Fibroblast of lung (primary cell): ENCODE measurements around the gene ALAS1. TPM values are rescaled to one million over a fixed set of nuclear protein-coding genes. Genes with fewer than 3 reads are reported as not detected.

Experiments used
- DNase-seq, 2 donors: peaks; one replicate each; pipeline versions ENCODE4 v3.0.0 to v3.0.0-alpha.2; 2010; ENCODE audit warnings: low read depth in 2 of 2
- H2AFZ ChIP-seq: 2 replicates; pipeline ENCODE4 v1.5.1; 2012; ENCODE audit warnings: low read length, control low read depth, inconsistent platforms
- H3K27ac ChIP-seq: 2 replicates; pipeline ENCODE4 v1.5.1; 2011; ENCODE audit warnings: low read length, control low read depth; ENCODE audit not compliant: insufficient read depth
- H3K27me3 ChIP-seq: 2 replicates; pipeline ENCODE4 v1.5.1; 2011; ENCODE audit warnings: mild to moderate bottlenecking, low read length; ENCODE audit not compliant: control insufficient read depth, insufficient read depth
- H3K36me3 ChIP-seq: 2 replicates; pipeline ENCODE4 v1.5.1; 2011; ENCODE audit warnings: low read length; ENCODE audit not compliant: control insufficient read depth, insufficient read depth
- H3K4me1 ChIP-seq: 2 replicates; pipeline ENCODE4 v1.5.1; 2011; ENCODE audit warnings: low read length; ENCODE audit not compliant: control insufficient read depth, insufficient read depth; ENCODE audit errors: extremely low read depth
- H3K4me2 ChIP-seq: 2 replicates; pipeline ENCODE4 v1.5.1; 2011; ENCODE audit warnings: low read length, control low read depth; ENCODE audit not compliant: insufficient read depth; ENCODE audit errors: extremely low read depth
- H3K4me3 ChIP-seq, 4 experiments: fragments of 200-600 bp in 1 of 4; sonication (generic) in 1 of 4; replicated peaks in 1 of 4; 2 replicates each; pipeline ENCODE4 v1.5.1; 2011 to 2016; ENCODE audit warnings: low read length in 4 of 4, low read depth in 3 of 4, mild to moderate bottlenecking in 3 of 4, control low read depth in 2 of 4, inconsistent platforms in 1 of 4, mixed read lengths in 1 of 4; ENCODE audit not compliant: insufficient read depth in 1 of 4; ENCODE audit errors: control extremely low read depth in 1 of 4
- H3K79me2 ChIP-seq: 2 replicates; pipeline ENCODE4 v1.5.1; 2012; ENCODE audit warnings: mild to moderate bottlenecking, low read length, inconsistent platforms; ENCODE audit not compliant: control insufficient read depth, insufficient read depth
- H3K9ac ChIP-seq: 2 replicates; pipeline ENCODE4 v1.5.1; 2011; ENCODE audit warnings: mild to moderate bottlenecking, low read length, control low read depth; ENCODE audit not compliant: insufficient read depth
- H3K9me3 ChIP-seq: 2 replicates; pipeline ENCODE4 v1.5.1; 2012; ENCODE audit warnings: low read depth, low read length; ENCODE audit not compliant: control insufficient read depth, insufficient read depth
- H4K20me1 ChIP-seq: 2 replicates; pipeline ENCODE4 v1.5.1; 2011; ENCODE audit warnings: low read length; ENCODE audit not compliant: control insufficient read depth, insufficient read depth; ENCODE audit errors: extremely low read depth
- EZH2 ChIP-seq: IDR thresholded peaks from 2 replicates; pipeline ENCODE4 v1.5.1; 2012; ENCODE audit warnings: low read length, control low read depth, mild to moderate bottlenecking; ENCODE audit errors: missing control alignments
- polyA plus RNA-seq, 2 donors: library from polyadenylated mRNA; depleted of rRNA in 1 of 2; stranded (reverse) in 1 of 2; unstranded in 1 of 2; fragments of >200 nt; gene quantifications; 2 replicates each; pipeline ENCODE4 v1.2.1, GENCODE V29; 2011 to 2012; ENCODE audit warnings: missing spikeins in 1 of 2
- total RNA-seq: library from RNA; depleted of rRNA; stranded (reverse); fragments of >200 nt; gene quantifications from 2 replicates; pipeline ENCODE4 v1.2.1, GENCODE V29; 2014
- TF ChIP-seq, protein P1 (sequence below), 2 donors: IDR thresholded peaks in 1 of 2; conservative IDR thresholded peaks in 1 of 2; 1 replicate in 1 of 2; 2 replicates in 1 of 2; pipeline ENCODE4 v1.5.1; 2011 to 2012; ENCODE audit warnings: low read length in 2 of 2, control low read depth in 1 of 2, inconsistent platforms in 1 of 2, low read depth in 1 of 2, mild to moderate bottlenecking in 1 of 2

The ALAS1 gene
- total and polyA plus RNA-seq, 2 donors (not counting 1 experiment from before 2014, with no cell fraction given): 60.9 to 61.8 TPM

DNA sequence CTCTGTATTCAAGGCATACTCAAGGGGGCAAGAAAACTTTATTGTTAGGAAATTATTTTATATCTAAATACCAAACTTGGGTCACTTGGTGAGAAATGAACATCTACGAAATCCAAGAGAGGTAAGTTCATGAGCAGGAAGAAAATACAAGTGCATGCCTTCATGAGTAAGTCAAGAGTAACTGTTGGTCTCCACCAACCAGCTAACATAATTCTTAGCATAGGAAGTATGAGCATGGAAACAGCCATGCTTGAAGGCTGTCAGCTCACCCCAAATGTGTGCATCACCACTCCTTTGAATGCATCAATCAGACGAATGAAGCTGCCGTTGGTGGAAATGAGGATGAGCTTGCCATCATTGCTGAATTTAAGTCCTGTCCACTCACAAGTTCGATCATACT, 61.5 kb downstream of the ALAS1 start:
- no peak overlapping the region for H3K4me3 ChIP-seq
- H2AFZ ChIP-seq: no peak overlapping the region
- H3K36me3 ChIP-seq: peaks cover 30% of the 10 kb centered on the region
- no peaks in the 10 kb centered on the region for H3K9me3 ChIP-seq
- H3K79me2 ChIP-seq: peaks cover 13% of the 10 kb centered on the region
- H3K4me2 ChIP-seq: no peak overlapping the region
- no peaks in the 10 kb centered on the region for H3K27me3 ChIP-seq
- TF ChIP-seq EZH2: no peak
- TF ChIP-seq, protein P1, sequence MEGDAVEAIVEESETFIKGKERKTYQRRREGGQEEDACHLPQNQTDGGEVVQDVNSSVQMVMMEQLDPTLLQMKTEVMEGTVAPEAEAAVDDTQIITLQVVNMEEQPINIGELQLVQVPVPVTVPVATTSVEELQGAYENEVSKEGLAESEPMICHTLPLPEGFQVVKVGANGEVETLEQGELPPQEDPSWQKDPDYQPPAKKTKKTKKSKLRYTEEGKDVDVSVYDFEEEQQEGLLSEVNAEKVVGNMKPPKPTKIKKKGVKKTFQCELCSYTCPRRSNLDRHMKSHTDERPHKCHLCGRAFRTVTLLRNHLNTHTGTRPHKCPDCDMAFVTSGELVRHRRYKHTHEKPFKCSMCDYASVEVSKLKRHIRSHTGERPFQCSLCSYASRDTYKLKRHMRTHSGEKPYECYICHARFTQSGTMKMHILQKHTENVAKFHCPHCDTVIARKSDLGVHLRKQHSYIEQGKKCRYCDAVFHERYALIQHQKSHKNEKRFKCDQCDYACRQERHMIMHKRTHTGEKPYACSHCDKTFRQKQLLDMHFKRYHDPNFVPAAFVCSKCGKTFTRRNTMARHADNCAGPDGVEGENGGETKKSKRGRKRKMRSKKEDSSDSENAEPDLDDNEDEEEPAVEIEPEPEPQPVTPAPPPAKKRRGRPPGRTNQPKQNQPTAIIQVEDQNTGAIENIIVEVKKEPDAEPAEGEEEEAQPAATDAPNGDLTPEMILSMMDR (conservative IDR thresholded peaks at IDR 0.05 in 1 of 2, IDR thresholded peaks at IDR 0.05 in 1 of 2; ENCODE audit: low read depth in 1 of 2, low read length in 2 of 2): no peak
- no peak overlapping the region for H3K9ac ChIP-seq
- DNase-seq: no peak
- peaks cover 2% of the 10 kb centered on the region for H4K20me1 ChIP-seq
- H3K27ac ChIP-seq: no peak overlapping the region
- no peaks in the 10 kb centered on the region for H3K4me1 ChIP-seq

DNA sequence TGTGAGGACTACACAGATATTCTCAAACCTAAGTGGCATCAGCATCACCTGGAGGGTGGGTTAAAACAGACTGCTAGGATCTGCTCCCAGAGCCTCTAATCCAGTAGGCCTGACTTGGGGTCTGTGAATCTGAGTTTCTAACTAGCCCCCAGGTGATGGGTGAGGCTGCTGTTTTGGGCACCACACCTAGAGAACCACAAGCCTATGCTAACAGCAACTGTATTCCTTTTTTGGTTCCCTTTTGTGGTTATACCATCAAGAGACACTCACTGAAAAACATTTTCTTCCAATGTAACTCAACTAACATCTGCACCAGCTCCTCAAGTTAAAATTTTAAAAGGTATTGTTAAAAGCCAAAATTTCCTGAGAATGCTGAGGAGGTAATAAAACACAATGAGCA, 64.5 kb downstream of the ALAS1 start:
- peaks cover 2% of the 10 kb centered on the region for H4K20me1 ChIP-seq
- no peak overlapping the region for H3K27ac ChIP-seq
- H3K9me3 ChIP-seq: no peaks in the 10 kb centered on the region
- no peak overlapping the region for H3K9ac ChIP-seq
- no peaks in the 10 kb centered on the region for H3K4me1 ChIP-seq
- no peaks in the 10 kb centered on the region for H3K27me3 ChIP-seq
- DNase-seq: no peak
- no peak overlapping the region for H3K4me3 ChIP-seq
- no peak overlapping the region for H3K4me2 ChIP-seq
- H3K36me3 ChIP-seq: peaks cover 23% of the 10 kb centered on the region
- H3K79me2 ChIP-seq: peaks cover 19% of the 10 kb centered on the region
- TF ChIP-seq, protein P1 (conservative IDR thresholded peaks at IDR 0.05 in 1 of 2, IDR thresholded peaks at IDR 0.05 in 1 of 2; ENCODE audit: low read depth in 1 of 2, low read length in 2 of 2): no peak
- TF ChIP-seq EZH2: no peak
- no peak overlapping the region for H2AFZ ChIP-seq

Other genes starting within 250 kb of the ALAS1 start
- gene GPR62, start 242.8 kb upstream of the ALAS1 start, total RNA-seq: under 0.01 TPM in 2 replicates
- gene GPR62, start 242.8 kb upstream of the ALAS1 start, polyA plus RNA-seq: 0.02 TPM in 1 of 2 replicates, not detected in the other
- 23.4 and 46.2 TPM in 2 replicates for gene PCBP4, start 230.7 kb upstream of the ALAS1 start, total RNA-seq
- 40.2 and 47.1 TPM in 2 replicates for gene PCBP4, start 230.7 kb upstream of the ALAS1 start, polyA plus RNA-seq
- 21.1 and 27.4 TPM in 2 replicates for gene ABHD14B, start 224.1 kb upstream of the ALAS1 start, total RNA-seq
- 38.2 and 46.3 TPM in 2 replicates for gene ABHD14B, start 224.1 kb upstream of the ALAS1 start, polyA plus RNA-seq
- gene ABHD14A, start 223.1 kb upstream of the ALAS1 start, total RNA-seq: 5.1 and 9.0 TPM in 2 replicates
- gene ABHD14A, start 223.1 kb upstream of the ALAS1 start, polyA plus RNA-seq: 7.8 and 10.2 TPM in 2 replicates
- 36.0 and 40.3 TPM in 2 replicates for gene ACY1, start 214.6 kb upstream of the ALAS1 start, total RNA-seq
- gene ACY1, start 214.6 kb upstream of the ALAS1 start, polyA plus RNA-seq: 21.4 and 26.9 TPM in 2 replicates
- 1,076 and 1,351 TPM in 2 replicates for gene RPL29, start 202.3 kb upstream of the ALAS1 start, total RNA-seq
- 1,512 and 1,580 TPM in 2 replicates for gene RPL29, start 202.3 kb upstream of the ALAS1 start, polyA plus RNA-seq
- 5.4 and 5.6 TPM in 2 replicates for gene DUSP7, start 141.6 kb upstream of the ALAS1 start, total RNA-seq
- gene DUSP7, start 141.6 kb upstream of the ALAS1 start, polyA plus RNA-seq: 23.7 and 26.5 TPM in 2 replicates
- 3.1 and 17.7 TPM in 2 replicates for gene POC1A, start 43.7 kb upstream of the ALAS1 start, total RNA-seq
- gene POC1A, start 43.7 kb upstream of the ALAS1 start, polyA plus RNA-seq: 3.8 and 13.1 TPM in 2 replicates
- gene TLR9, start 27.5 kb downstream of the ALAS1 start, total RNA-seq: under 0.01 TPM in 1 of 2 replicates, not detected in the other
- not detected in 2 replicates for gene TLR9, start 27.5 kb downstream of the ALAS1 start, polyA plus RNA-seq
- 69.9 and 76.3 TPM in 2 replicates for gene TWF2, start 41.0 kb downstream of the ALAS1 start, total RNA-seq
- gene TWF2, start 41.0 kb downstream of the ALAS1 start, polyA plus RNA-seq: 67.2 and 69.8 TPM in 2 replicates
- 37.8 and 38.8 TPM in 2 replicates for gene PPM1M, start 47.6 kb downstream of the ALAS1 start, total RNA-seq
- gene PPM1M, start 47.6 kb downstream of the ALAS1 start, polyA plus RNA-seq: 19.7 and 21.2 TPM in 2 replicates
- gene WDR82, start 80.5 kb downstream of the ALAS1 start, total RNA-seq: 63.9 and 71.2 TPM in 2 replicates
- gene WDR82, start 80.5 kb downstream of the ALAS1 start, polyA plus RNA-seq: 76.2 and 77.7 TPM in 2 replicates
- 3.3 and 6.9 TPM in 2 replicates for gene GLYCTK, start 89.7 kb downstream of the ALAS1 start, total RNA-seq
- 4.5 and 6.5 TPM in 2 replicates for gene GLYCTK, start 89.7 kb downstream of the ALAS1 start, polyA plus RNA-seq
- 1.8 and 3.0 TPM in 2 replicates for gene DNAH1, start 118.2 kb downstream of the ALAS1 start, total RNA-seq
- 0.72 and 1.9 TPM in 2 replicates for gene DNAH1, start 118.2 kb downstream of the ALAS1 start, polyA plus RNA-seq
- 70.7 and 75.5 TPM in 2 replicates for gene BAP1, start 211.8 kb downstream of the ALAS1 start, total RNA-seq
- gene BAP1, start 211.8 kb downstream of the ALAS1 start, polyA plus RNA-seq: 37.0 and 42.4 TPM in 2 replicates
- 3.1 and 5.0 TPM in 2 replicates for gene PHF7, start 212.5 kb downstream of the ALAS1 start, total RNA-seq
- gene PHF7, start 212.5 kb downstream of the ALAS1 start, polyA plus RNA-seq: 5.2 and 5.5 TPM in 2 replicates
- gene SEMA3G, start 246.9 kb downstream of the ALAS1 start, total RNA-seq: under 0.01 and 0.17 TPM in 2 replicates
- 0.02 TPM in 1 of 2 replicates, not detected in the other for gene SEMA3G, start 246.9 kb downstream of the ALAS1 start, polyA plus RNA-seq